Left lobe of liver (tissue), 2 donors: ENCODE measurements around the gene VTI1A. TPM values are rescaled to one million over a fixed set of nuclear protein-coding genes. Genes with fewer than 3 reads are reported as not detected.
"Not testable (repeated sequence)": the region's sequence is repeated elsewhere in the genome, so short reads cannot be mapped to it uniquely, and the experiment has no call there.

Experiments
- ATAC-seq: fragments of 200-7000 bp; cut with Tn5 transposase; one replicate; pipeline ENCODE4 v1.9.1; 2020; ENCODE audit warnings: mild to moderate bottlenecking, moderate library complexity
- DNase-seq: peaks from one replicate; pipeline ENCODE4 v3.0.0-alpha.2; 2020; ENCODE audit warnings: low spot score
- total RNA-seq: library from RNA; stranded (reverse); gene quantifications from one replicate; pipeline ENCODE4 v1.2.1, GENCODE V29; 2021
- donor health status: DM: no; HTN: no; CAD: no; lungs with moderate emphysema.
- donor health status: DM: no; HTN: yes; CAD: no.

Gene VTI1A
- total RNA-seq, 1 donor from 2014 or later, result 9.9 TPM

- no peak for ATAC-seq
- DNase-seq, result no peak
Measured at GRCh38 chr10:112583236-112583939, 136.4 kb downstream of the VTI1A start.

GRCh38 chr10:112584276-112584675, 137.3 kb downstream of the VTI1A start:
- DNase-seq (no peak), ATAC-seq (no peak)

- DNase-seq, result no peak
- no peak for ATAC-seq
Measured at GRCh38 chr10:112585126-112585525, 138.1 kb downstream of the VTI1A start.

- no peak for ATAC-seq
- no peak for DNase-seq
Measured at GRCh38 chr10:112585960-112586359, 138.9 kb downstream of the VTI1A start.

- no peak for ATAC-seq
- no peak for DNase-seq
Measured at GRCh38 chr10:112587729-112588128, 140.7 kb downstream of the VTI1A start.

- ATAC-seq (no peak), DNase-seq (no peak)
Measured at GRCh38 chr10:112588225-112588990, 141.4 kb downstream of the VTI1A start.

- ATAC-seq (no peak), DNase-seq (no peak)
Measured at GRCh38 chr10:112589081-112589480, 142.1 kb downstream of the VTI1A start.

- ATAC-seq, DNase-seq: not testable (repeated sequence)
Measured at GRCh38 chr10:112590786-112591185, 143.8 kb downstream of the VTI1A start.

GRCh38 chr10:112593023-112593422, 146.0 kb downstream of the VTI1A start:
- ATAC-seq (no peak), DNase-seq (no peak)

GRCh38 chr10:112601214-112602090, 154.4 kb downstream of the VTI1A start:
- DNase-seq (no peak), ATAC-seq (no peak)

GRCh38 chr10:112603062-112603461, 156.0 kb downstream of the VTI1A start:
- DNase-seq, result no peak
- no peak for ATAC-seq

- DNase-seq, result no peak
- no peak for ATAC-seq
Measured at GRCh38 chr10:112605063-112605462, 158.0 kb downstream of the VTI1A start.

- DNase-seq, result no peak
- ATAC-seq, result no peak
Measured at GRCh38 chr10:112607506-112607905, 160.5 kb downstream of the VTI1A start.

- ATAC-seq (no peak), DNase-seq (no peak)
Measured at GRCh38 chr10:112613620-112614019, 166.6 kb downstream of the VTI1A start.

- no peak for ATAC-seq
Measured at GRCh38 chr10:112614072-112614471, 167.1 kb downstream of the VTI1A start.

GRCh38 chr10:112614586-112614985, 167.6 kb downstream of the VTI1A start:
- ATAC-seq (no peak), DNase-seq (no peak)

More at GRCh38 chr10:112614072-112614471, 167.1 kb downstream of the VTI1A start:
- no peak for DNase-seq

GRCh38 chr10:112615269-112615668, 168.3 kb downstream of the VTI1A start:
- no peak for ATAC-seq
- no peak for DNase-seq

- DNase-seq (no peak), ATAC-seq (no peak)
Measured at GRCh38 chr10:112616647-112617046, 169.6 kb downstream of the VTI1A start.

GRCh38 chr10:112618814-112619213, 171.8 kb downstream of the VTI1A start:
- ATAC-seq (no peak), DNase-seq (no peak)

- ATAC-seq (no peak), DNase-seq (no peak)
Measured at GRCh38 chr10:112619556-112619955, 172.5 kb downstream of the VTI1A start.

- DNase-seq (no peak), ATAC-seq (no peak)
Measured at GRCh38 chr10:112622786-112623185, 175.8 kb downstream of the VTI1A start.
